NCI-H460 (cell line): ENCODE results near the gene DCLRE1C. TPM values are rescaled to one million over a fixed set of nuclear protein-coding genes. Genes with fewer than 3 reads are reported as not detected.

ENCODE experiments used
- total RNA-seq: library from RNA; depleted of rRNA; stranded (reverse); fragments of >200 nt; shearing (Covaris generic); gene quantifications from 2 replicates; pipeline ENCODE4 v1.2.3, GENCODE V29; 2014; rRNA removed

The DCLRE1C gene
- total RNA-seq, 1 experiment from 2014 or later = 8.0 TPM

Other genes starting within 250 kb of the DCLRE1C start
- 31.8 and 36.5 TPM in 2 replicates for gene FAM107B, start 179.2 kb downstream of the DCLRE1C start, total RNA-seq
- gene CDNF, start 116.1 kb downstream of the DCLRE1C start, total RNA-seq = 0.69 TPM in 1 of 2 replicates, not detected in the other
- gene HSPA14, start 115.8 kb downstream of the DCLRE1C start, total RNA-seq = 19.1 and 20.6 TPM in 2 replicates
- gene MSANTD7, start 115.8 kb downstream of the DCLRE1C start, total RNA-seq = 12.6 and 13.3 TPM in 2 replicates
- gene SUV39H2, start 75.2 kb downstream of the DCLRE1C start, total RNA-seq = 13.5 and 16.3 TPM in 2 replicates
- not detected in 2 replicates for gene MEIG1, start 5.3 kb upstream of the DCLRE1C start, total RNA-seq
- 0.40 and 1.5 TPM in 2 replicates for gene OLAH, start 89.8 kb upstream of the DCLRE1C start, total RNA-seq
- 2.0 and 2.2 TPM in 2 replicates for gene ACBD7, start 134.7 kb upstream of the DCLRE1C start, total RNA-seq
- 19.7 and 21.1 TPM in 2 replicates for gene RPP38, start 143.3 kb upstream of the DCLRE1C start, total RNA-seq
- gene NMT2, start 214.6 kb upstream of the DCLRE1C start, total RNA-seq = 16.9 and 17.5 TPM in 2 replicates